CD8-positive, alpha-beta memory T cell (primary cell): Measurements from ENCODE around the gene SH3BP1. TPM values are rescaled to one million over a fixed set of nuclear protein-coding genes. Genes with fewer than 3 reads are reported as not detected.
"Not testable (repeated sequence)": the region's sequence is repeated elsewhere in the genome, so short reads cannot be mapped to it uniquely, and the experiment has no call there.

Source experiments
- CTCF ChIA-PET: fragments of 350-600 bp; sonication (Branson Sonifier 250); formaldehyde crosslinking; loops from one replicate; lab custom pipeline; 2021; ENCODE audit warnings: antibody characterized with exemption; lab: Charles Lee
- POLR2A ChIA-PET: fragments of 350-600 bp; sonication (Branson Sonifier 250); formaldehyde crosslinking; loops from one replicate; lab custom pipeline; 2021; ENCODE audit warnings: antibody characterized with exemption; lab: Charles Lee
- DNase-seq, 5 donors: peaks; one replicate each; pipeline versions ENCODE4 v3.0.0 to v3.0.0-alpha.2; 2020 to 2022; ENCODE audit warnings: mixed read lengths in 1 of 5
- H3K27ac ChIP-seq: one replicate; pipeline ENCODE4 v1.7.0; 2013; ENCODE audit warnings: low read depth, mild to moderate bottlenecking, low read length, moderate library complexity
- H3K27me3 ChIP-seq: 2 replicates; pipeline ENCODE4 v1.7.0; 2013; ENCODE audit warnings: low read length, mild to moderate bottlenecking; ENCODE audit not compliant: insufficient read depth, poor library complexity, severe bottlenecking
- H3K36me3 ChIP-seq: 2 replicates; pipeline ENCODE4 v1.7.0; 2013; ENCODE audit warnings: mild to moderate bottlenecking, low read length, moderate library complexity; ENCODE audit not compliant: insufficient read depth
- H3K4me1 ChIP-seq: 2 replicates; pipeline ENCODE4 v1.7.0; 2013; ENCODE audit warnings: mild to moderate bottlenecking, low read length, moderate library complexity; ENCODE audit not compliant: insufficient read depth
- H3K4me3 ChIP-seq: 2 replicates; pipeline ENCODE4 v1.7.0; 2013; ENCODE audit warnings: mild to moderate bottlenecking, low read length
- H3K9me3 ChIP-seq: 2 replicates; pipeline ENCODE4 v1.7.0; 2013; ENCODE audit warnings: mild to moderate bottlenecking, low read length
- H3K27ac Mint-ChIP-seq, 8 donors: one replicate each; pipeline ENCODE4 v1.8.0; 2020 to 2021; ENCODE audit warnings: mixed read lengths in 8 of 8, mild to moderate bottlenecking in 6 of 8, inconsistent platforms in 3 of 8, moderate library complexity in 3 of 8
- H3K27me3 Mint-ChIP-seq, 2 donors: one replicate each; pipeline ENCODE4 v1.8.0; 2020 to 2021; ENCODE audit warnings: mixed read lengths in 2 of 2, mild to moderate bottlenecking in 1 of 2, moderate library complexity in 1 of 2
- H3K36me3 Mint-ChIP-seq, 3 donors: one replicate each; pipeline ENCODE4 v1.8.0; 2020 to 2021; ENCODE audit warnings: mixed read lengths in 3 of 3, inconsistent platforms in 1 of 3, mild to moderate bottlenecking in 1 of 3
- H3K4me1 Mint-ChIP-seq, 3 donors: one replicate each; pipeline ENCODE4 v1.8.0; 2020 to 2021; ENCODE audit warnings: mixed read lengths in 3 of 3, inconsistent platforms in 1 of 3, mild to moderate bottlenecking in 1 of 3
- H3K4me3 Mint-ChIP-seq, 7 donors: one replicate each; pipeline ENCODE4 v1.8.0; 2020 to 2021; ENCODE audit warnings: mixed read lengths in 7 of 7, mild to moderate bottlenecking in 6 of 7, moderate library complexity in 4 of 7, inconsistent platforms in 2 of 7
- H3K9me3 Mint-ChIP-seq, 5 donors: one replicate each; pipeline ENCODE4 v1.8.0; 2020 to 2022; ENCODE audit warnings: mixed read lengths in 5 of 5, mild to moderate bottlenecking in 3 of 5, moderate library complexity in 2 of 5, inconsistent platforms in 1 of 5
- polyA plus RNA-seq: library from polyadenylated mRNA; unstranded; fragments of 300-500 nt; fragmentation: Illumina TruSeq; gene quantifications from one replicate; pipeline ENCODE4 v1.2.3, GENCODE V29; 2021
- total RNA-seq, 2 experiments: library from RNA; stranded (reverse); gene quantifications; one replicate each; pipeline ENCODE4 v1.2.3, GENCODE V29; 2021

SH3BP1 gene
- total and polyA plus RNA-seq, 3 experiments from 2014 or later: 32.3 to 94.6 (median 93.1) TPM

- H3K27ac ChIP-seq, H3K27me3 ChIP-seq, H3K36me3 ChIP-seq, DNase-seq, H3K36me3 Mint-ChIP-seq, H3K9me3 ChIP-seq, H3K4me3 ChIP-seq, H3K27ac Mint-ChIP-seq, H3K27me3 Mint-ChIP-seq, H3K4me3 Mint-ChIP-seq, H3K9me3 Mint-ChIP-seq: not testable (repeated sequence)
- ChIA-PET CTCF (interaction anchor here (9.6 kb wide), 1 partner anchor 12 kb away, joined by 70 read pairs; no protein-coding TSS in a partner anchor), POLR2A (interaction anchor here (0.6 kb wide), 1 partner anchor 295 kb away, joined by 5 read pairs; no protein-coding TSS in a partner anchor)
- H3K4me1 Mint-ChIP-seq: peaks cover 30 to 43% (median 32%) of the 10 kb centered on the region in 3 donors
- peaks cover 39% of the 10 kb centered on the region for H3K4me1 ChIP-seq
Measured at GRCh38 chr22:37602546-37603277, 36.8 kb upstream of the SH3BP1 start.

DNA sequence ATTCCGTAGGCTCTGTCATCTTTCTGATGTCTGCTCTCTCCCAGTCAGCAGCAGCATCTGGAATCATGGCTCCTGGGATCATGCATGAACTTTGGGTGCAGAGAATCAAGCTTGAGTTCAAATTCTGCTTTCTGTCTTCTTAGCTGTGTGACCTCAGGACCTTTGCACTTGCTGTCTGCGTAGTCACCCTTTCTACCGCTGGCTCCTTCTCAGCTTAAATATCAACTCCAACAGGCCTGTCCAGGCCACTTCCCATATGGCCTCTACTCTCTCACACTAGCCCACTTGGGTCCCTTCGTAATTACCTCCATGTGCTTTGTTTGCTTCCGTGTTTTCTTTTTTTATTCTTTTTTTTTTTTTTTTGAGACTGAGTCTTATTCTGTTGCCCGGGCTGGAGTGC lies 35.4 kb upstream of the SH3BP1 start:
- Histone ChIP-seq H3K4me1 (peaks cover 44% of the 10 kb centered on the region), H3K36me3 (no peaks in the 10 kb centered on the region), H3K9me3 (no peaks in the 10 kb centered on the region), H3K27me3 (no peaks in the 10 kb centered on the region), H3K4me3 (no peak overlapping the region), H3K27ac (no peak overlapping the region)
- CTCF ChIA-PET: interaction anchor here (1.6 to 9.6 kb wide), 2 partner anchors 13 to 54 kb away, joined by 7 to 70 read pairs; partner anchors contain the start of gene PDXP
- no peak for DNase-seq
- Mint-ChIP-seq H3K9me3 (no peaks in the 10 kb centered on the region), H3K4me1 (peaks cover 35 to 52% (median 39%) of the 10 kb centered on the region in 3 donors), H3K4me3 (peak overlapping the region in 2 of 7 donors; percentile 36 to 43), H3K36me3 (peaks cover 0 to 3% (median 0%) of the 10 kb centered on the region in 3 donors), H3K27ac (peak overlapping the region in 1 of 8 donors; percentile 69), H3K27me3 (peaks cover 3 to 7% of the 10 kb centered on the region in 2 donors)
- POLR2A ChIA-PET: interaction anchor here (0.7 kb wide), 1 partner anchor 302 kb away, joined by 7 read pairs; the partner anchor contains the start of gene MICALL1

- POLR2A ChIA-PET: no interaction called here
- Mint-ChIP-seq H3K9me3 (no peaks in the 10 kb centered on the region), H3K36me3 (peaks cover 0 to 9% (median 0%) of the 10 kb centered on the region in 3 donors), H3K27ac (peak overlapping the region; percentile 57 to 94 (median 80)), H3K4me1 (peaks cover 43 to 60% (median 47%) of the 10 kb centered on the region in 3 donors), H3K27me3 (peaks cover 0 to 7% of the 10 kb centered on the region in 2 donors), H3K4me3 (peak overlapping the region; percentile 9 to 75 (median 67))
- Histone ChIP-seq H3K27ac (no peak overlapping the region), H3K9me3 (no peaks in the 10 kb centered on the region), H3K4me1 (peaks cover 51% of the 10 kb centered on the region), H3K4me3 (peak overlapping the region; percentile 32), H3K27me3 (no peaks in the 10 kb centered on the region), H3K36me3 (no peaks in the 10 kb centered on the region)
- DNase-seq: peak; percentile 32 to 82 (median 73)
- CTCF ChIA-PET: interaction anchor here (1.0 to 9.6 kb wide), 6 partner anchors 14 to 119 kb away, joined by 3 to 70 read pairs (median 6); partner anchors contain the start of genes MFNG and PDXP
Measured at GRCh38 chr22:37604875-37605274, 34.6 kb upstream of the SH3BP1 start.

DNA sequence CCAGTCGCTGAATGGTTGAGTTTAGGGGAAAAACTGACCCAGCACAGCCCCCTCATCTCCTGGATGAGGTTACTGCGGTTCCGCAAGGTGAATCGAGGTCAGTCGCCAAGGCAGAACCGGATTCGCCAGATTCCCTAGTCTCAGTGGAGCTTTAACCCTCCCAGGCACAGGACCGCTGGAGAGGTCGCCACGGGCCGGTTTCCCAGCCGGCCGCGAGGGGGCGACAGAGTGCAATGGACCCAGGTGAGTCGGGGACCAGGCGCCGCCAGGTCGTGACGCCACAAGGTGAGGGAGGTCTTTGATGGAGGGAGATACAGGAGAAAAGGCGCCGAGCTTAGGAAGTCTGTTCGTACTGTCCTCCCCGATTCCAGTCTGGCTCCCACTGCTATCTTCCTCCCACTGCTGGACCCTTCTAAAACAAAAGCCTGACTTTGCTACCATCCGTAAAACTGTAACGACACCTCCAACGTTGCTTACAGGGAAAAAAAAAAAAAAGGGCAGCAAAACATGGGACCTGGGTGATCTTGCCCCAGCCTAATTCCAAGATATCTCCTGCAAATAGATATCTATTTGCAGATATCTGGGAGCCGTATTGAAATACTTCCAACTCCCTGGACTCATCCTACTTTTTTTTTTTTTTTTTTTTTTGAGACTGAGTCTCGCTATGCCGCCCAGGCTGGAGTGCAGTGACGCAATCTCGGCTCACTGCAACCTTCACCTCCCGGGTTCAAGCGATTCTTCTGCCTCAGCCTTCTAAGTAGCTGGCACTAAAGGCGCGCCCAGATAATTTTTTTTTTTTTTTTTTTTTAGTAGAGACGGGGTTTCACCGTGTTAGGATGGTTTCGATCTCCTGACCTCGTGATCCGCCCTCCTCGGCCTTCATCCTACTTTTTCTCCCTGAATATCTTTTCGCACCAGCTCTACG lies 32.2 kb upstream of the SH3BP1 start:
- H3K4me3 Mint-ChIP-seq: peak overlapping the region; percentile 78 to 91 (median 86)
- ChIA-PET CTCF (interaction anchor here (0.6 to 9.6 kb wide), 30 partner anchors 9 to 341 kb away, joined by 3 to 70 read pairs (median 5); partner anchors contain the start of genes LGALS1, MFNG, NOL12 and PDXP), POLR2A (interaction anchor here (0.5 to 2.7 kb wide), 24 partner anchors 10 to 831 kb away, joined by 3 to 19 read pairs (median 4); partner anchors contain the start of genes NOL12 and PDXP)
- H3K4me3 ChIP-seq: peak overlapping the region; percentile 56
- peak; percentile 83 to 92 (median 89) for DNase-seq
- H3K4me1 ChIP-seq: peaks cover 67% of the 10 kb centered on the region
- no peaks in the 10 kb centered on the region for H3K27me3 Mint-ChIP-seq
- peak overlapping the region; percentile 86 for H3K27ac ChIP-seq
- H3K9me3 Mint-ChIP-seq: no peaks in the 10 kb centered on the region
- H3K36me3 ChIP-seq: no peaks in the 10 kb centered on the region
- no peaks in the 10 kb centered on the region for H3K9me3 ChIP-seq
- H3K27ac Mint-ChIP-seq: peak overlapping the region; percentile 92 to 99 (median 96)
- H3K36me3 Mint-ChIP-seq: peaks cover 0 to 9% (median 0%) of the 10 kb centered on the region in 3 donors
- H3K4me1 Mint-ChIP-seq: peaks cover 43 to 67% (median 48%) of the 10 kb centered on the region in 3 donors
- H3K27me3 ChIP-seq: no peaks in the 10 kb centered on the region

DNA sequence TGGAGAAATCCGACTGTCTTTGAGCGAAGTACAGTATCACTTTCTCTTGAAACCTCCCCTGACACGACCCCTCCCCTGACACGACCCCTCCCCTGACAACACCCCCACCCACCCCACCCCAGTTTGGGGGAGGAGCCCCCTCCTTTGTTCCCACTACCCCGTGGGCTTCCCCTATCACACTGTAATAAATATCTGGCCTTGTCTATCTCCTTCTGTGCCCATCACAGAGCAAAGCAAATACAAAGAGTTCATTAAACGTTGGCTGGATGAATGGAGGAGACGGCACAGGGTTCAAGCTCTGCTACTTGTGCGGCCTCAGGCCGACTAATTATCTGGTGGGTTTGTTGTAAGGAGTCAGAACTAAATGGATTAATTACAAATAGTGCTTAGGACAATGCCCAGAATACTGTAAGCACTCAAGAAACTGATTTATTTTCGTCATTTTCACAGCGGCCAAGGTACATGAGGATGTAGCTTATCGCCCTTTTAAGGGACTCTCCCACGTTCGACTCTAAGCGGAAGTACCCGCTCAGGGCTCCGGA lies 31.5 kb upstream of the SH3BP1 start:
- Histone ChIP-seq H3K27me3 (no peaks in the 10 kb centered on the region), H3K27ac (peak overlapping the region; percentile 86), H3K9me3 (no peaks in the 10 kb centered on the region), H3K4me3 (peak overlapping the region; percentile 63), H3K4me1 (peaks cover 67% of the 10 kb centered on the region), H3K36me3 (no peaks in the 10 kb centered on the region)
- Mint-ChIP-seq H3K4me1 (peaks cover 43 to 67% (median 45%) of the 10 kb centered on the region in 3 donors), H3K27me3 (no peaks in the 10 kb centered on the region), H3K9me3 (no peaks in the 10 kb centered on the region), H3K27ac (peak overlapping the region; percentile 92 to 99 (median 96)), H3K4me3 (peak overlapping the region; percentile 82 to 95 (median 87)), H3K36me3 (peaks cover 0 to 11% (median 0%) of the 10 kb centered on the region in 3 donors)
- CTCF ChIA-PET: interaction anchor here (0.7 to 9.6 kb wide), 19 partner anchors 10 to 340 kb away, joined by 3 to 70 read pairs (median 18); partner anchors contain the start of genes LGALS1, MFNG, NOL12 and PDXP
- DNase-seq: no peak
- POLR2A ChIA-PET: interaction anchor here (0.5 to 2.7 kb wide), 25 partner anchors 9 to 832 kb away, joined by 3 to 19 read pairs (median 4); partner anchors contain the start of genes NOL12 and PDXP

GRCh38 chr22:37608477-37609239 lies 30.8 kb upstream of the SH3BP1 start, which contains the start of gene GGA1:
Gene GGA1 (plus strand): TSS chr22:37608834. CDS start chr22:37608861, 27 bp downstream.
- peak within 1 kb of the TSS; percentile 92 to 99 (median 96) for H3K27ac Mint-ChIP-seq

More at GRCh38 chr22:37608477-37609239, 30.8 kb upstream of the SH3BP1 start, which contains the start of gene GGA1:
- no peaks in the 10 kb centered on the region for H3K27me3 Mint-ChIP-seq
- peak; percentile 94 to 98 (median 97) for DNase-seq
- Histone ChIP-seq H3K27me3 (no peaks in the 10 kb centered on the region), H3K27ac (peak within 1 kb of the TSS; percentile 86), H3K9me3 (no peaks in the 10 kb centered on the region), H3K4me3 (peak within 1 kb of the TSS; percentile 76), H3K36me3 (no peaks in the 10 kb centered on the region), H3K4me1 (peaks cover 67% of the 10 kb centered on the region)
- no peaks in the 10 kb centered on the region for H3K9me3 Mint-ChIP-seq
- peaks cover 0 to 16% (median 0%) of the 10 kb centered on the region in 3 donors for H3K36me3 Mint-ChIP-seq
- peak within 1 kb of the TSS; percentile 89 to 98 (median 94) for H3K4me3 Mint-ChIP-seq
- POLR2A ChIA-PET: interaction anchor here (0.6 to 2.7 kb wide), 23 partner anchors 8 to 288 kb away, joined by 3 to 19 read pairs (median 5); partner anchors contain the start of genes NOL12 and PDXP
- CTCF ChIA-PET: interaction anchor here (0.8 to 9.6 kb wide), 18 partner anchors 9 to 302 kb away, joined by 3 to 70 read pairs (median 19); partner anchors contain the start of genes LGALS1, MFNG, NOL12 and PDXP
- H3K4me1 Mint-ChIP-seq: peaks cover 43 to 66% (median 45%) of the 10 kb centered on the region in 3 donors
